ENCODE measurements around the gene POLD3.

POLD3 gene, protein sequence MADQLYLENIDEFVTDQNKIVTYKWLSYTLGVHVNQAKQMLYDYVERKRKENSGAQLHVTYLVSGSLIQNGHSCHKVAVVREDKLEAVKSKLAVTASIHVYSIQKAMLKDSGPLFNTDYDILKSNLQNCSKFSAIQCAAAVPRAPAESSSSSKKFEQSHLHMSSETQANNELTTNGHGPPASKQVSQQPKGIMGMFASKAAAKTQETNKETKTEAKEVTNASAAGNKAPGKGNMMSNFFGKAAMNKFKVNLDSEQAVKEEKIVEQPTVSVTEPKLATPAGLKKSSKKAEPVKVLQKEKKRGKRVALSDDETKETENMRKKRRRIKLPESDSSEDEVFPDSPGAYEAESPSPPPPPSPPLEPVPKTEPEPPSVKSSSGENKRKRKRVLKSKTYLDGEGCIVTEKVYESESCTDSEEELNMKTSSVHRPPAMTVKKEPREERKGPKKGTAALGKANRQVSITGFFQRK

DNA sequence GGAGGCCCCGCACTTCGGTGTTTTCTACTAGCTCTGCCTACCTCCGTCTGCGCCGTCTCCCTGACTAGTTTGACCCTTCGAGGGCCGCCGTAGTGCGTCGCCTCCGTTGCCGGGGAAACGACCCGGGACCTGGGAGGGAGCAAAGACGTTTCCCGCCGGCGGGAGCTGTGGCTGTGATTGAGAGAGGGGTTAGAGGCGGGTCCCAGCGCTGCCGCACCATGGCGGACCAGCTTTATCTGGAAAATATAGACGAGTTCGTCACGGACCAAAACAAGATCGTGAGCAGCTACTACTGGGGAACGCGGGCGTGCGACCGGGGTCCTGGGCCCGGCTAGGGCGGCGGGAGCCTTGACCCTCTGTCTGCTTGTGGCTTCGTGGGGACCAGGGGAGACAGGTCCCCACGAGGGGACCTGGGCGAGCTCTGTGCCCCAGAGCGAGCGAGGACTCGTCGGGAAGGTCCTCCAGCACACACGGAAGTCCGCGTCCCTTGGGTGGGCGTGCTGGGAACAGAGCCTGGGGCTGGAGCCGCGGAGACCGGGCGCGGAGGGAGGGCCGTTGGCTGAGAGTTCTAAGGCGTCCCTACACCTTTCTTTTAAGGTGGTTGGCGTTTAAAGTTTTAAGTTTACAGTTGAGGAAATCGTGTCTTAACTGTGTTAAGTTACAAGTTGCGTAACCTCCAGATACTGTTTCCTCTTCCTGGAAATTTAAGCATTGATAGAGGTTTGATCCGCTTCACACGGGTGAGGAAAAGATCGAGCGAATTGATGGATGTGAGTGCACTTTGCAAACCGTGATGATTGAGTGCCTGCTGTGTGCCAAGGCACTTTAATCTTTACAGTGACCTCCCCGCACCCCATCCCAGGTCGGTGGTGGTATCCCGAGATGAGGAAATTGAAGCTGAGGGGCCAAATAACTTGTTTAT is at the start of gene POLD3:
POLD3 (plus strand) TSS at position 142 of the 922 bp plus-strand sequence; CDS start at position 219, 77 bp downstream.
- DNase-seq = peak; percentile 82

DNA sequence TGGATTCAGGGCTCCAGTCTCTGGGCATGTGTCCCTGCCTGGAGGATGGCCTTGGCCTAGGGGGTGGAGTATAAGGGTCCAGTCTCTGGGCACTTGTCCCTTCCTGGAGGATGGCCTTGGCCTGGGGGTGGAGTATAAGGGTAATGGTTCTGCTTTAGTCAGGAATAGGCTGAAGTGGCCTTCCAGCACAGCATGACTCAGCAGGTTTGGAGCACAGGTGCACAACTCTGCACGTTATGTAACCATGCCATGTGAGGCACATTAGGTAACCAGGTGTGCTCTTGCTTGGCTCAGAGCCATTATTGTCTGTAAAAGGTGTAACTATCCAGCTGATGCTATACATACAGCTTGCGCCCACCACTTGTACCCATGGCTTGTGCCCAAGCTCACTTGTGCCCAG is 48.4 kb upstream of the POLD3 start:
- no peak for DNase-seq

DNA sequence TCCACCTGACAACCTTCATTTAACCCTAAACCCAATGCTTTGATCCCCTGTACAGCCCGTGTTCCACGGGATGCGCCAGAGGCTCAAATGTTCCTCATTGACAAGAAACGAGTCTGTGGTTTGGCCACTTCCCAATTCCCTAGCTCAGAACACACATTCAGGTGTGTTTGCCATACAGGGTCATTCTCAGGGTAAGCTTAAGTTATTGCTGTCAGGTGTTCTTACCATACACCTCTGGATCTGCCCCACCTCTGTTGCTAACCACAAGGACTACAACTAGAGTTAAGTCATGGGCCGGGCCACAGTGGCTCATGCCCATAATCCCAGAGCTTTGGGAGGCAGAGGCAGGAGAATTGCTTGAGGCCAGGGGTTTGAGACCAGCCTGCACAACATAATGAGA is 45.6 kb upstream of the POLD3 start:
- no peak for DNase-seq

DNA sequence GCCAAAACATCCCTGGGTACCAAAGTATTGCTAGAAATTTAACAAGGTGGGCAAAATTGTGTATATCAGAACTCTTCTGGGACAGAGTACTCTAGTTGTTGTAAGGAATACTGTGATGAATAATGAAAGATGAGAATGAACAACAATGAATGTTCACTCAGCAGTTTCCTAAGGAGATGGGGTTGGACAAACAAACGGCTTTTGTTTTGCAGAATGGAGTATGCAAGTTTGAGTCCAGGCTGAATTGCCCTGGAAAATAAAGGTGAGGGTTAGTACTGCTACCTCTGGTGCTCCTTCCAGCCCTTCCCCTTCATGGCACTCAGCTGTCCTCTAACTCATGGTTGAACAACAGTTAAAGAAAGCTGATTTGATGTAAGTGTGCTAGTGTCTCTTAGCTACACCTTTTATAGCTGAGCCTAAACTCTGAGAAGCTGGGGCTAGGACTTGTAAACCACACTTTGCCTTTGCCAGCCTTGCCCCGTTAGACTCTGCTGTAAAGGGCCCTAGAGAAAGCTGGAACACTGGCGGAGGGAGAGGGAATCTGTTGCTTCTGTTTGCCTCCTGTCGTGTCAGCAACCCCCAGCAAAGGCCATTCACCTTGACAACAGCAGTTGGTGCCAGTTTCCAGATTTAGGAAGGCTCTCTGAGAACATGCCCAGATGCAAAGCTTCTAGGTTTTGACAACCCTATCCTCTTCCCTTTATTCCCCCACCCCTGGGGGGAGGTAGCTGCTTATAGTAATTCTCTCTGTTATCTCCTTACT is 41.2 kb upstream of the POLD3 start:
- DNase-seq = no peak

DNA sequence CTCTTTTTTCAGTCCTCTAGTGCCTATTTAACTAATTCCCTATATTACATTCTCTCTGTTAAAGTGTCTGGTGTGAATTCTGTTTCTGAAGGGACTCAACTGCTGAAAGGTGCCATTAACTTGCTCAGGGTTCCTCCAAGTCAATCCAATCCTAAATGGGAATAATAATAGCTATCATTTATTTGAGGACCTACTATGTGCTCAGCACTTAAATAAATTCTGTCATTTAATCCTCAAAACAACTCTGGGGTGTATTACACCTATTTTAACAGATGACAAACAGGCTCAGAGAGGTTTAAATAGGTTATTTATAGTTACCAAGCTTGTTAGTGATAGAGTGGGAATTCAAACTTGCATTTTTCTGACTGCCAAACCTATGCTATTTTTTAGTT is 40.6 kb upstream of the POLD3 start:
- DNase-seq = no peak

DNA sequence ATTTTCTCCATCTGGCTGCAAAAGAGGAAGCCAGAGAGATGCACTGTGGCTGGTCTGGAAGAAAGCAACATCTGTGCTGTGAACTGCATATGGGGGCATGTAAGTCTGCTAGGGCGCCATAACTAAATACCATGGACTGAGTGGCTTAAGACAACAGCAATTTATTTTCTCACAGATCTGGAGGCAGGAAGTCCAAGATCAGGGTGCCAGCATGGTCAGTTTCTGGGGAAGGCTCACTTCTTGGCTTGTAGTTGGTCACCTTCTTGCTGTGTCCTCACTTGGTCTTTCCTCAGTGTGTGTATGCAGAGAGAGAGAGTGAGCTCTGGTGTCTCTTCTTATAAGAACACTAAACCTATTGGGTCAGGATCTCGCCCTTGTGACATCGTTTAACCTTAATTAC is 34.9 kb upstream of the POLD3 start:
- no peak for DNase-seq

DNA sequence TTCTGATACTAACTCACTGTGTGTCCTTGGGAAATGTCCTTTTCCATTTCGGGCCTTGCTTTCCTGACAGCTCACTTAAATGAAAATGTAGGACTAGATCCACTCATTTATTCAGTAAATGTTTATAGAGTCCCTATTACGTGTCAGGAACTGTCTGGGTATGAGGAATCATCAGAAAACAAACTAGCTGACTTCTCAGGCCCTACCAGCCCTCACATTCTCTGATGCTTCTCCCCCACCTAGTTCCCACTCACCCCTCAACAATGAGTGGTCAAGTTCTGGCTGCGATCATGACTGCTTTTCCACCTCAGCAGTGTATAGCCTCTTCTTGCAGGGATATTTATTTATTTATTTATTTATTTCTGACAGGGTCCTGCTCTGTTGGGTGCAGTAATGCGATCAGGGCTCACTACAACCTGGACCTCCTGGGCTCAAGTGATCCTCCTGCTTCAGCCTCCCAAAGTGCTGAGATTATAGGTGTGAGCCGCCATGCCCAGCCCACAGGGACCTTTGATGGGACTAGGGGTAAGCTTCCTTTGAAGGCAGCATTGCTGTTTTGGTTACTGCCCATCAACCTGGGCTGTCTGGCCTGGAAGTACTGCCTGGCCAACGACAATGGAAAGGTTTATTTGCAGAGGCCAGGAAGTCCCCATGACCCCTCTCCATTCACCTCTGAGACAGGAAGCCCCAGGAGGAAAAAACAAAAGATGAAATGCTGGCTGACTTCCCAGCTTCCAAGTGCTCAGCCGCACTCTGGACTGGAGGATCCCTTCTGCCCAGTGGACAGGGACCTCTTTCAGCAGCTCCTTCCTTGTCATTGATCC is 33.1 kb upstream of the POLD3 start:
- DNase-seq = no peak

DNA sequence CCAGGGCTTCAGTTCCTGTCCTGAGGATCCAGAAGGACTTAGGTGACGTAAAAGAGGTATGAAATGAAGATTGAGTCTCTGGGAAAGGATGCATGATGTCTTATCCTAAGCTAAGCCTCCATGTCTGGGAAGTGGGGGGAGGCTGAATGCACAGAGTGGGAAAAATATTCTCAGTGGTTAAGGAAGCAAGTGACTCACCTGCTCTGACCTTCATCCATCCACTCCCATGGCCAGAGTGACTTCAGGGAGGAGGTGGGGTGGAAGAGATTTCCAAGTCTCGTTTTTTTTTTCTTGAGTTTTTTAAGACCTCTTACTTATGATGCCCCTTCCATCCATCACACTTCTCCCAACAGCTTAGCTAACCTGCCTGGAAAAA is 32.5 kb upstream of the POLD3 start:
- no peak for DNase-seq

DNA sequence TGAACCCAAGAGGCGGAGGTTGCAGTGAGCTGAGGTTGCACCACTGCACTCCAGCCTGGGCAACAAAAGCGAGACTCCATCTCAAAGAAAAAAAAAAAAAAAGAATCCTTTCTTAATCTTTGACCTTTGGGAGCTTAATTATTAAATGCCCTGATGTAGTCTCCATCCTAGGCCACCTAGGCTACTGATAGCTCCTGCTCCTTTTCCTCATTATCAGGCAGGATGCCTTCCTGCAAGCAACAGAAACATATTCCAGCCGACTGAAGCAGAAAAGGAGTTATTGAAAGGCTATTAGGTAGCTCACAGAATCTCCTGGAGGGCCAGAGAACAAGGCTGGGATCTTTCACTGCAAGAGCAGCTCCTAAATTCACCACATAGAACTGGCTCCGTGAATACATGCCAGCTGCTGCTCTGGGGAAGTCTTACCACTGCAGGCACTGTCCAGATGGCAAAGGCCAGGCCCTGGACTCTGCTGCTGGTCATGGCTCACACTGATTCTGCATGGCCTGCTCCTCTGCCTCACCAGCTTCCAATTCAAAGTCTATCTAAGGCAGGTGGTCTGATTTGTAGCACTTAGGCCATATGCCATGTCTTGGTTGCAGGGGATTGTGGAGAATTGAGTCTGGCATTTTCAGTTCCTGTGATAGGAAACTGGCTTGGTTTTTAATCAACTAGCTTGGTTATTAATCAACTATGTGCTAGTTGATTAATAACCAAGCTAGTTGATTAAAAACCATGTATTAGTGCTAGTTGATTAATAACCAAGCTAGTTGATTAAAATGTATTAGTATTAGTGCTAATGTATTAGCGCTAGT is 26.0 kb upstream of the POLD3 start:
- DNase-seq = no peak

DNA sequence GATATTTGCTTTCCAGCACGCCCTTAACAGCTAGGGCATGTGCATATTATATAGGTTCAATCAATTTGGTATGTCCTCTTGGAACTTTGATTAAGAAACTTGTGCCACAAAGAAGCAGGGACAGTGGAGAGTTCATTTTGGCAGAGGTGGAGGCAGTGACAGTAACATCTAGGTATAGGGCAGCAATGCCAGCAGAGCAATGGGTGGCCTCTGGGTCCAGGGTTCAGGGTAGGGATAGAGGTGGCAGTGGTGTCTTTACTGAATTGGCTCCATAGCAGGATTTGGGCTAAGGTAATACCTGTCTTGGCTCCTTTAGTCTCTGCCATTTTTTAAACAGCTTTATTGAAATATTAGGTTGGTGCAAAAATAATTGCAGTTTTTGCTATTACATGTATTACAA is 24.4 kb upstream of the POLD3 start:
- no peak for DNase-seq

DNA sequence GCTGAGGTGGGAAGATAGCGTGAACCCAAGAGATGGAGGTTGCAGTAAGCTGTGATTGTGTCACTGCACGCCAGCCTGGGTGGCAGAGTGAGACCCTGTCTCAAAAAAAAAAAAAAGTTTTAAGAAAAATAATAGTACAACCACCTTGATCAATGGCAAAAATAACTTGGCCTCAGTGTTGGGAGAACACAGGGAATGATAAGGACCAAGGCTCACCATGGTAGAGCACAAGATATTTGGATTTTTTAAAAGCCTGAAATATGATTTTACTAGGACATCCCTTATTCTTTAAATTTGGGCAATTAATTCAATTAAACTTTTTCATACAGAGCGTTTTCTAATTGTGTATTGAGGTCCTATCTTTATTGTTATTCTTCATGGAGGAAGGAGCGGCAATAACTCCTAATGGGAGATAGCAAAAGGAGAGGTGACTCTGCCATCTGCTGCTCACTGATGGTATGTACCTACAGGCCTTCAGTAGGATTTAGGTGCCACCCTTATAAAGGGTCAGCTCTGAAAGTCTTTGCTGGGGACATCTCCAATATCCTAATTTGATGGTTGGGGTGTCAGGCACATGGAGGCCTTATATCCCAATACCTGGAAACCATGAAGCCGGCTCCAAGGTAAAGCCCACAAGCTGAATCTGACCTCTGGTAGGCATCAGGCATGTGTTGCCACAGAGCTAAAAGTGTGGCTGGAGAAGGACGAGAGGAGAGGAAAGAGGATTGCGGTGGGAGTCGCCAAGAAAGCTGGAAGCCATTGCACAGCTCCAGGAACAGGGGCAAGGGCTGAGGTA is 21.9 kb upstream of the POLD3 start:
- no peak for DNase-seq

DNA sequence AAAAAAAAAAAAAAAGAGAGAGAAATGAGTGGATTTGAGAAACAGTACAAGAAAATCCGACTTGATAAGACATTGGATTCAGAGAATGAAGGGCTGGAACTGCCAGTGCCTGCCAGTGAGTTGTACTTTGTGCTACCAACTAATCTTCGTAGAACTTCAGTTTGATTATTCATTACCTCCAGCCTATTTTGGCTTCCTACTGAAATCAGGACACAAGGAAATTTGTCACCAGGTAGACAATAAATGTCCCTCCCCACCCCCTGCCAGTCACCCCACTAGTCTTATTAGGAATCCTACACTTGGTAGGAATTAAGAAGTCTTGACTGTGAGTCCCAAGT is 21.4 kb upstream of the POLD3 start:
- no peak for DNase-seq

DNA sequence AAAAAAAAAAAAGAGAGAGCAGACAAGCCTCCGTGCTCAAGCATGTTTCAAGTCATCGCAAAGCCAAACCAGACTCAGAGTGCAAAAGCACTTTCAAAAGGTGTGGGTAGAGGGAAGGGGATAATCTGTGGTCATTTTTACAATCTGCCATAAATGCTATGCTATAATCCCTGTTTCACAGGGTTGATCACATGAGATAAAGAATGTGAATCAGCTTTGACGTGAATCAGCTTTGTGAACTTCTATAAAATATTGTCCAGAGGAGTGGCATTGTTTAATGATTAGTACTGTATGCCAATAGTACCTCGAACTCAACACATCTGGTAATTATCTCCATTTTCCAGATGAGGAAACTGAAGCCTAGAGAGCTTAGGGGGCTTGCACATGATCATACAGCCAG is 20.0 kb upstream of the POLD3 start:
- DNase-seq = no peak

DNA sequence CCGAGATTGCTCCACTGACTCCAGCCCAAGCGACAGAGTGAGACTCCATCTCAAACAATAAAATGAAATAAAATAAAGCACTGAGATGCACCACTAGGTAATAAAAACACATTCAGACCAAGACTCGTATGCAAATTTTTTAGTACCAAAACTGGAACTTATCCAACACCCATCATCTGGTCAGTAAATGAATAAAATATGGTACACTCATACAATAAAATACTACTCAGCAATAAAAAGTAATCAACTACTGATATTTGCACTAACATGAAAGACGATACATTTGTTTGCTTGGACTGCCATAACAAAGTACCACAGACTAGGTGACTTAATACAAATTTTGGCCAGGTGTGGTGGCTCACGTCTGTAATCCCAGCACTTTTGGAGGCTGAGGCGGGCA is 17.8 kb upstream of the POLD3 start:
- DNase-seq = no peak

DNA sequence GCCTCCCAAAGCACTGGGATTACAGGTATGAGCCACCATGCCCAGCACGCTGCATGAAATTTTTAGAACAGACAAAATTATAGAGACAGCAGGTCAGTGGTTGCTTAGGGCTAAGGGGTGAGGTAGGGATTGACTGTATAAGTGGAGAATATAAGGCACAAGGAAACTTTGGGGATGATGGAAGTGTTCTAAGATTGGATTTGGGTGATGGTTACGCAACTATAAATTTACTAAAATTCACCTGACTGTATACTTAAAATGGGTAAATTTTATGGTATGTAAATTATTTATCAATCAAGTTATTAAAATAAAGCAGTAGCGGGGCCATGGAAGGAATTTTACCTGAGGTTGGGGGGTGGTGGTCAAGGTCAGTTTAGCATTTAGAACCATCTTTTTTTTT is 16.4 kb upstream of the POLD3 start:
- DNase-seq = no peak

DNA sequence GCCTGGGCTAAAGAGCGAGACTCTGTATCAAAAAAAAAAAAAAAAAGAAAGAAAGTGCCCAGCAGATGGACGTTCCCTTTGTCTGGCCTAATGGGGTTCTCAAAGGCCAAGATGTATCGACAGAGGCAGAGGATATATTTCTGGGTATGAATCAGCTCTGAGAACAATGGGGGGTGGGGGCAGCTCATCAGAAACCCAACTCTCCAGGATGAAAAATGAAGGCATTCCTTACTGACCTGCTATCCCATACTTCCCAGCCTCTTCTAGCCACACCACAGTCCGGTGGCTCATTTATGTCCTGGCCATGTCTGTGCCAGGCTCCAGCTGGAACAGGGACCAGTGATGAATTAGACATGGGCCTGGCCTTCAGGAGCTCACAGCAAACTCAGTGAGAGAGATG is 15.2 kb upstream of the POLD3 start:
- no peak for DNase-seq

DNA sequence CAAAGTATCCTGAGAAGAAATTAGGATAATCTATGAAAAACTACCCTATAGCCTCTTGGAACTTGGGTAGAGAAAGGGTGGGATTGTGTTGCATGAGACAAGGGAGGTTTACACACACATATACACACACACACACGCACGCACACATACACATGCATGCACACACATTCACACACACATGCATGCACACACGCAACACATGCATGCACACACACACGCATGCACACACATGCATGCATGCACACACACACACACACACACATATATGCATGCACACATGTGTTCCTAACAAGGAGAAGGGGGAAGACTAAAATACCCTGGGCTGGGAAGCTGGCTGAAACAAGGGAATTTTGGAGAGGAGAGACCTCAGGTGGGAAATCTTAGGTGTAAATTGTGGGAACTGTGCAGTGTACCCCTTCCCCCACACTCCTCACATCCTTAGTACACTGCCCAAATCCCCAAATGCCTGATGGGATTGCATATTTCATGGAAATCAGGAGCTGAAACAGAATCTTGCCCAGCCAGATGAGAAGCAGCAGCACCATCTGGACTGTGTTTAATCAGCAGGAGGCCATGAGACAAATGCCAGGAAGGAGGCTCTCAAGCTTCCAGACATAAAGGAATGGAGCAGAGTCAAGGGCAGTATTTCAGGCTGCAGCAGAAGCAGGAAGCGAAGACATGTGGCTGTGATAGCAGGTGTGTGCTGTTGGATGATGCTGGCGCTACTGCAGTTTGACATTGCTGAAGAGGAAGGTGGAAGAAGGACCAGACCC is 14.6 kb upstream of the POLD3 start:
- DNase-seq = peak; percentile 54

DNA sequence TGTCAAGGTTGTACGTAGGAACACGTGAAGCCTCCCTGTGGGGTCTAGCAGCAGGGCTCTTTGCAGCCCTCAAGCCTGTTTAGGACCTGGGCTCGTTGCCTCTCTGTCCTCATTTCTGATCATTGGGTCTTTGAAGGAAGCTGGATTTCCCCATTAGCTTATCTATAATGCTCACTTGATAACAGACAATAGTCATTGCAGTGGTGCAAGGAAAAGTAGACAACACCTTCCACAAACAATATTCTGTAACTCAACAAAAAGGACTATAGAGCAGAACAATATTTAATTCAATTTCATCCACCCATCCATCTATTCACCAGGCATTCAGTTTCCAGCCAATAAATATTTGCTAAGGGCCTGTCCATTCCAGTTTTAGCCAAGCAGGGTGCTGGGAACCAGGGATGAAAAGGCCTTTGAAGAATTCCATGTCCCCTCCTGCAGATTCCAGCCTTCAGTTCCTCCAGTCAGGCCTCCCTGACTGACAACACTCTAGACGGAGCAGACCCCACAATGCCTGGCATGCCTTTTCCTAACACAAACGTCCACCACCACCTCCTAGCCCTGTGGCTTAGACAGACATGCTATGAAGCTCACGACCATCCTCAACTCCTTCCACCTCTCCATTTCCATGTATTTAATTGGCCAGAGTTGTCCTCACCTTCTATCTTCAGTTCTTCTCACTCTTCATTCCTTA is 12.7 kb upstream of the POLD3 start:
- no peak for DNase-seq

DNA sequence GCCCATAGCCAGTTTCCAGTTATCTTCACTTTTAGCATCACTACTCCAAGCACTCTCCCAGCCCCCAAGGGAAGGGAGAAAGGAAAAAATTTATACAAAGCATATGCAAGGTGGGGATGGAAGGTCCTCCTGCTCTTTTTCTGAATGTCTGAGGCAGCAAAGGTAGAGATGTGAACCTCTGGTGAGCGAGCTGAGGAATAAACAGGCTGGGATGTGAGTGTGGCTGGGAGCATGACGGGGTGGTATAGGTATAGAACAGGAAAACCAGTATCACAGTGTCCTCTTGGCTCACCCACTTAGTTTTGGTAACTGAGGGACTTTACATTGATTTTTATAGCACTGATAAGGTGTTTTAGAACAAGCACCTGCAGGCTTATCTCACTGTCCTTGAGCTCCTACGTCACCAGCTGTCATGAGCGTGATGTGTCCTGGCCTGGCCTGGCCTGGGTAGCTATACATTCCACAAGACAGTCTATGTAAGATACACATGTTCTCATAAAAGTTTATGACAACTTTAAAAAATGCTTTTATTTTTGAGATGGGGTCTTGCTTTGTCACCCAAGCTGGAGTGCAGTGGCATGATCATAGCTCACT is 10.3 kb upstream of the POLD3 start:
- DNase-seq = no peak

Data from NCI-H1417 treated with DMSO at 0.1 percent for 48 hours (cell line).